ENCODE measurements around the gene GCAT. TPM values are rescaled to one million over a fixed set of nuclear protein-coding genes. Genes with fewer than 3 reads are reported as not detected.
"Not testable (repeated sequence)": the region's sequence is repeated elsewhere in the genome, so short reads cannot be mapped to it uniquely, and the experiment has no call there.

The GCAT gene
- total and polyA plus RNA-seq, 4 donors, result 20.7 to 32.6 (median 29.8) TPM

DNA sequence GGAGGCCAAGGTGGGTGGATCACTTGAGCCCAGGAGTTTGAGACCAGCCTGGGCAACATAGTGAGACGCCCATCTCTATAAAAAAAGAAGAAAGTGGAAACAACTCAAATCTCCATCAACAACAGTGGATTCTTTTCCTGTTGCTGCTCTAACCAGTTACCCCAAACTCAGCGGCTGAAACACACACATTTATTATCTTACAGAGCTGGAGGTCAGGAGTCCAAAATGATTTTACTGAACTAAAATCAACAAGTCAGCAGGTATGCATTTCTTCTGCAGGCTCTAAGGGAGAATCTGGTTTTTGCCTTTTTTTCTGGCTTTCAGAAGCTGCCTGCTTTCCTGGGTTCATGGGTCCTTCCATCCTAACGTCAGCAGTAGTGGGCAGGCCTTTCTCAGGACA is 11.7 kb upstream of the GCAT start:
- H3K36me3 ChIP-seq (ENCODE audit: control insufficient read depth in 4 of 4, insufficient read depth in 3 of 4, low read depth in 1 of 4, low read length in 3 of 4), result no peaks in the 10 kb centered on the region
- no peak overlapping the region for H3K9ac ChIP-seq (ENCODE audit: low read depth in 1 of 2, low read length in 2 of 2)
- H3K4me1 ChIP-seq (ENCODE audit: control insufficient read depth in 4 of 4, insufficient read depth in 4 of 4, low read length in 3 of 4), result peaks cover 0 to 2% (median 0%) of the 10 kb centered on the region in 4 donors
- H3K4me3 ChIP-seq (ENCODE audit: low read depth in 1 of 3, low read length in 3 of 3), result no peak overlapping the region
- no peaks in the 10 kb centered on the region for H3K9me3 ChIP-seq (ENCODE audit: control insufficient read depth in 4 of 4, low read length in 3 of 4)
- no peaks in the 10 kb centered on the region for H3K27me3 ChIP-seq (ENCODE audit: control insufficient read depth in 4 of 4, insufficient read depth in 4 of 4, low read length in 3 of 4)
- no peak overlapping the region for H3K27ac ChIP-seq (ENCODE audit: low read depth in 1 of 2, low read length in 2 of 2)
- DNase-seq (ENCODE audit: low spot score), result no peak
- 66% methylated on average over 3 of the region's 3 CpGs for WGBS
- no peak for TF ChIP-seq REST (IDR thresholded peaks at IDR 0.05)
- TF ChIP-seq NR2F2 (IDR thresholded peaks at IDR 0.05), result no peak
- TF ChIP-seq RAD21 (IDR thresholded peaks at IDR 0.05), result no peak
- no peak for TF ChIP-seq HNF4G (IDR thresholded peaks at IDR 0.05)

GRCh38 chr22:37797259-37797658 is 10.5 kb upstream of the GCAT start:
- not testable (repeated sequence) for H3K36me3 ChIP-seq (ENCODE audit: control insufficient read depth in 4 of 4, insufficient read depth in 3 of 4, low read depth in 1 of 4, low read length in 3 of 4); H3K27me3 ChIP-seq (ENCODE audit: control insufficient read depth in 4 of 4, insufficient read depth in 4 of 4, low read length in 3 of 4); H3K4me3 ChIP-seq (ENCODE audit: low read depth in 1 of 3, low read length in 3 of 3); H3K9ac ChIP-seq (ENCODE audit: low read depth in 1 of 2, low read length in 2 of 2); H3K27ac ChIP-seq (ENCODE audit: low read depth in 1 of 2, low read length in 2 of 2); H3K4me1 ChIP-seq (ENCODE audit: control insufficient read depth in 4 of 4, insufficient read depth in 4 of 4, low read length in 3 of 4); H3K9me3 ChIP-seq (ENCODE audit: control insufficient read depth in 4 of 4, low read length in 3 of 4); DNase-seq (ENCODE audit: low spot score)
- 95% methylated on average over 7 of the region's 7 CpGs for WGBS

DNA sequence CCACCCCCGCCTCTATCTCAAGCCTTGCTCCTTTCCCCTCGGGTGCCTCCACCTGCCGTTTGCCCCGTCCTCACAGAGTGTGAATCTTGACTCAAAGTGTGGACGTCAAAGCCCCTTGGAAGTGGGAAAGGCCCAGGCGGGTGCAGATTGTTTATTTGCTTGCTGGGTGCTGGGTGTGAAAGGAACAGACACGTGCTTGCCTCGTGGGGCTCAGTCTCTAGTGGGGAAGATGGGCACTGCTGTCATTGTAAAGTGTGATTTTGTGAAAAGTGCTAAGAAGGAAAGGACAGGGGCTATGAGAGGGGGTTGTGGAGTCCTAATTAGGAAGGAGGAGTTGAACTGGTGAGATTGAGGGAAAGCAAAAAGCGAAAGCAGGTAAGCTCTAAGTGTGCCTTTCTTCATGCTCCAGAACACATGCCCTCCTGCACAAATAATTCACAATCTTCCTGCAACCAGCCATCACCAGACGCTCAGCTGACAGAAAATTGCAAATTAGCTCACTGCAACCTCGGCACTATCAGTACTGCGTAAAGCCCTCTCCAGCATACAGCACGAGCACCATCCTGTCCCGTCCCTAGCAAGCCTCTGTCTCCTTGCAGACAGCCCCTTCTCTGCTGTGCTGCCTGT is 9.7 kb upstream of the GCAT start:
- H3K4me3 ChIP-seq (ENCODE audit: low read depth in 1 of 3, low read length in 3 of 3), result no peak overlapping the region
- no peaks in the 10 kb centered on the region for H3K36me3 ChIP-seq (ENCODE audit: control insufficient read depth in 4 of 4, insufficient read depth in 3 of 4, low read depth in 1 of 4, low read length in 3 of 4)
- peaks cover 3 to 10% (median 6%) of the 10 kb centered on the region in 4 donors for H3K4me1 ChIP-seq (ENCODE audit: control insufficient read depth in 4 of 4, insufficient read depth in 4 of 4, low read length in 3 of 4)

More for the DNA sequence above, 9.7 kb upstream of the GCAT start:
- 78% methylated on average over 14 of the region's 14 CpGs for WGBS
- H3K9ac ChIP-seq (ENCODE audit: low read depth in 1 of 2, low read length in 2 of 2), result no peak overlapping the region
- no peak for TF ChIP-seq EGR1 (IDR thresholded peaks at IDR 0.05; ENCODE audit: low read depth in 2 of 2)
- no peak for TF ChIP-seq HNF4G (IDR thresholded peaks at IDR 0.05)
- no peak for TF ChIP-seq RXRA (IDR thresholded peaks at IDR 0.05)
- no peak for TF ChIP-seq ZBTB33 (IDR thresholded peaks at IDR 0.05)
- TF ChIP-seq RAD21 (IDR thresholded peaks at IDR 0.05), result no peak
- TF ChIP-seq FOXA1 (IDR thresholded peaks at IDR 0.05), result no peak
- no peak for TF ChIP-seq TAF1 (conservative IDR thresholded peaks at IDR 0.05)
- TF ChIP-seq, protein P1, sequence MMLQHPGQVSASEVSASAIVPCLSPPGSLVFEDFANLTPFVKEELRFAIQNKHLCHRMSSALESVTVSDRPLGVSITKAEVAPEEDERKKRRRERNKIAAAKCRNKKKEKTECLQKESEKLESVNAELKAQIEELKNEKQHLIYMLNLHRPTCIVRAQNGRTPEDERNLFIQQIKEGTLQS (IDR thresholded peaks at IDR 0.05), result no peak
- TF ChIP-seq HNF4A (conservative IDR thresholded peaks at IDR 0.05), result no peak
- no peak for TF ChIP-seq CTCF (IDR thresholded peaks at IDR 0.05; ENCODE audit: low read depth, low read length, missing input control)
- no peak for TF ChIP-seq MAX (IDR thresholded peaks at IDR 0.05)
- TF ChIP-seq GABPA (IDR thresholded peaks at IDR 0.05 in 1 of 2, conservative IDR thresholded peaks at IDR 0.05 in 1 of 2), result no peak
- no peak for TF ChIP-seq SP1 (IDR thresholded peaks at IDR 0.05)
- no peak for TF ChIP-seq JUND (IDR thresholded peaks at IDR 0.05)
- no peak for DNase-seq (ENCODE audit: low spot score)
- no peaks in the 10 kb centered on the region for H3K9me3 ChIP-seq (ENCODE audit: control insufficient read depth in 4 of 4, low read length in 3 of 4)
- no peak overlapping the region for H3K27ac ChIP-seq (ENCODE audit: low read depth in 1 of 2, low read length in 2 of 2)
- H3K27me3 ChIP-seq (ENCODE audit: control insufficient read depth in 4 of 4, insufficient read depth in 4 of 4, low read length in 3 of 4), result no peaks in the 10 kb centered on the region
